HG02973 (cell line): ENCODE measurements around the gene ZNF394.
A peak's percentile ranks its signal among the peaks of the same experiment; 100 is the strongest.

ENCODE experiments used
- ATAC-seq: cut with Tn5 transposase; IDR thresholded peaks from one replicate; pipeline ENCODE4 v1.9.1; 2021; ENCODE audit warnings: moderate library complexity; ENCODE audit not compliant: unreplicated experiment

The ZNF394 gene

GRCh38 chr7:99497766-99498545 lies 2.1 kb downstream of the ZNF394 start:
- ATAC-seq = no peak

GRCh38 chr7:99493823-99494222 lies 6.3 kb downstream of the ZNF394 start:
- ATAC-seq = no peak

- ATAC-seq = no peak
These were observed 9.2 kb downstream of the ZNF394 start for GRCh38 chr7:99490878-99491277.

- ATAC-seq = no peak
These were observed 10.8 kb downstream of the ZNF394 start for GRCh38 chr7:99489235-99489634.

- no peak for ATAC-seq
These were observed 15.0 kb downstream of the ZNF394 start for GRCh38 chr7:99485094-99485493.

- ATAC-seq = no peak
These were observed 21.3 kb downstream of the ZNF394 start for GRCh38 chr7:99478464-99479440.

GRCh38 chr7:99476107-99476506 lies 24.0 kb downstream of the ZNF394 start:
- no peak for ATAC-seq

GRCh38 chr7:99473315-99473596 lies 26.8 kb downstream of the ZNF394 start:
- peak; percentile 24 for ATAC-seq

- ATAC-seq = peak; percentile 93
These were observed 27.3 kb downstream of the ZNF394 start, which contains the start of gene ZNF789 for GRCh38 chr7:99472561-99473314. Gene ZNF789, plus strand, starts transcription at chr7:99472890. Its CDS starts 3,567 bp downstream, at chr7:99476457.

GRCh38 chr7:99469381-99470065 lies 30.6 kb downstream of the ZNF394 start:
- ATAC-seq = no peak

- no peak for ATAC-seq
These were observed 31.7 kb downstream of the ZNF394 start for GRCh38 chr7:99468336-99468918.

- peak; percentile 8 for ATAC-seq
These were observed 34.7 kb downstream of the ZNF394 start for GRCh38 chr7:99465421-99465768.

GRCh38 chr7:99461221-99461620 lies 38.9 kb downstream of the ZNF394 start:
- ATAC-seq = no peak

- no peak for ATAC-seq
These were observed 39.4 kb downstream of the ZNF394 start for GRCh38 chr7:99460651-99461050.

- ATAC-seq = no peak
These were observed 41.0 kb downstream of the ZNF394 start for GRCh38 chr7:99459087-99459486.

- ATAC-seq = no peak
These were observed 42.2 kb downstream of the ZNF394 start for GRCh38 chr7:99457650-99458493.

GRCh38 chr7:99457050-99457649 lies 42.9 kb downstream of the ZNF394 start:
- ATAC-seq = no peak

GRCh38 chr7:99456288-99456687 lies 43.8 kb downstream of the ZNF394 start:
- ATAC-seq = no peak

- ATAC-seq = no peak
These were observed 44.2 kb downstream of the ZNF394 start for GRCh38 chr7:99455874-99456273.
